IPS-15b (cell line): ENCODE data around the gene HES6.

Experiments used
- H3K27me3 ChIP-seq: one replicate; pipeline ENCODE4 v1.6.1; 2013; ENCODE audit warnings: low read length; ENCODE audit not compliant: control insufficient read depth, insufficient read depth
- H3K36me3 ChIP-seq: one replicate; pipeline ENCODE4 v1.6.1; 2013; ENCODE audit warnings: low read length; ENCODE audit not compliant: control insufficient read depth, insufficient read depth
- H3K4me1 ChIP-seq: one replicate; pipeline ENCODE4 v1.6.1; 2013; ENCODE audit warnings: mild to moderate bottlenecking, low read length; ENCODE audit not compliant: control insufficient read depth, insufficient read depth
- H3K4me3 ChIP-seq: one replicate; pipeline ENCODE4 v1.5.1; 2013; ENCODE audit warnings: low read depth, low read length
- H3K9ac ChIP-seq: one replicate; pipeline ENCODE4 v1.6.1; 2013; ENCODE audit warnings: low read depth, mild to moderate bottlenecking, low read length
- H3K9me3 ChIP-seq: one replicate; pipeline ENCODE4 v1.6.1; 2013; ENCODE audit warnings: mild to moderate bottlenecking, low read length; ENCODE audit not compliant: control insufficient read depth, insufficient read depth

Gene HES6

GRCh38 chr2:238225121-238225520 is 14.7 kb downstream of the HES6 start:
- peaks cover 5% of the 10 kb centered on the region for H3K36me3 ChIP-seq
- no peak overlapping the region for H3K9ac ChIP-seq
- no peaks in the 10 kb centered on the region for H3K9me3 ChIP-seq
- peaks cover 14% of the 10 kb centered on the region for H3K27me3 ChIP-seq
- H3K4me1 ChIP-seq, result no peaks in the 10 kb centered on the region
- H3K4me3 ChIP-seq, result no peak overlapping the region

- Histone ChIP-seq H3K9ac (no peak overlapping the region), H3K9me3 (no peaks in the 10 kb centered on the region), H3K36me3 (peaks cover 5% of the 10 kb centered on the region), H3K4me3 (no peak overlapping the region), H3K4me1 (no peaks in the 10 kb centered on the region), H3K27me3 (peaks cover 8% of the 10 kb centered on the region)
Measured at GRCh38 chr2:238224356-238225035, 15.3 kb downstream of the HES6 start.

- Histone ChIP-seq H3K9ac (no peak overlapping the region), H3K9me3 (no peaks in the 10 kb centered on the region), H3K27me3 (no peaks in the 10 kb centered on the region), H3K4me3 (no peak overlapping the region), H3K4me1 (peaks cover 2% of the 10 kb centered on the region), H3K36me3 (peaks cover 2% of the 10 kb centered on the region)
Measured at GRCh38 chr2:238220892-238221521, 18.8 kb downstream of the HES6 start.

DNA sequence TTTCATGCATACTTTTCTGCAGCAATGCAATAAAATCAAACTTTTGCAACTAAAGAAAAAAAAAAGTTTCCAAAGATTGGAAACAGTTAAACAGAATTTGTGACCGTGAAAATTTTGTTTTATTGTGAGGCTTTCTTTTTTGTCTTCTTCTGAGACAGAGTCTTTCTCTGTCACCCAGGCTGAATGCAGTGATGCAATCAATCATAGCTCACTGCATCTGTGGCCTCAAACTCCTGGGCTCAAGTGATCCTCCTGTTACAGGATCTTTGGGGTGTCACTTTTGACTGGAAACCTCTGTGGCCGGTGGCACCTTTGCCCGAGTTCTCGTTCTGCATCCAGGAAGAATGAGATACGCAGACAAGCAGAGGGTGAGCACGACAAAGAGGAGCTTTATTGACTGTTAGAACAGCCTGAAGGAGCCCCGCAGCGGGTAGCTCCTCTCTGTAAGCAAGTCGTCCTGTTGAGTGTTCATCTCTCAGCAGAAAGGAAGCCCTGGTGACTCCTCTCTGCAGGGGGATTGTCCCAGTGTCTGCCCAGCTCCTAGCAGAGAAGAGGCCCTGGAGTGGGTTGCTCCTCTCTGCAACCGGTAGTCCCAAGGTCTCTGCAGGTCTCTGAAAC is 19.5 kb downstream of the HES6 start:
- Histone ChIP-seq H3K9me3 (no peaks in the 10 kb centered on the region), H3K27me3 (peaks cover 2% of the 10 kb centered on the region), H3K9ac (no peak overlapping the region), H3K36me3 (no peaks in the 10 kb centered on the region), H3K4me1 (peaks cover 2% of the 10 kb centered on the region), H3K4me3 (no peak overlapping the region)

- Histone ChIP-seq H3K9me3 (no peaks in the 10 kb centered on the region), H3K4me3 (no peak overlapping the region), H3K4me1 (peaks cover 2% of the 10 kb centered on the region), H3K36me3 (no peaks in the 10 kb centered on the region), H3K9ac (no peak overlapping the region), H3K27me3 (peaks cover 3% of the 10 kb centered on the region)
Measured at GRCh38 chr2:238216651-238217184, 23.1 kb downstream of the HES6 start.

- Histone ChIP-seq H3K27me3 (peaks cover 19% of the 10 kb centered on the region), H3K4me3 (no peak overlapping the region), H3K4me1 (no peaks in the 10 kb centered on the region), H3K9ac (no peak overlapping the region), H3K9me3 (no peaks in the 10 kb centered on the region), H3K36me3 (no peaks in the 10 kb centered on the region)
Measured at GRCh38 chr2:238207006-238207405, 32.8 kb downstream of the HES6 start.

- Histone ChIP-seq H3K27me3 (peaks cover 11% of the 10 kb centered on the region), H3K9me3 (no peaks in the 10 kb centered on the region), H3K4me3 (peak overlapping the region; percentile 36), H3K36me3 (no peaks in the 10 kb centered on the region), H3K4me1 (no peaks in the 10 kb centered on the region), H3K9ac (peak overlapping the region; percentile 48)
Measured at GRCh38 chr2:238203973-238204683, 35.7 kb downstream of the HES6 start.

GRCh38 chr2:238203094-238203972 is 36.5 kb downstream of the HES6 start, which contains the start of gene ILKAP:
Gene ILKAP (minus strand): TSS chr2:238203695. CDS start chr2:238203553, 142 bp downstream.
- peak within 1 kb of the TSS; percentile 75 for H3K4me3 ChIP-seq
- H3K27me3 ChIP-seq, result peaks cover 5% of the 10 kb centered on the region
- no peaks in the 10 kb centered on the region for H3K4me1 ChIP-seq
- H3K9ac ChIP-seq, result peak within 1 kb of the TSS; percentile 48
- H3K36me3 ChIP-seq, result no peaks in the 10 kb centered on the region
- no peaks in the 10 kb centered on the region for H3K9me3 ChIP-seq

GRCh38 chr2:238202326-238203093 is 37.3 kb downstream of the HES6 start:
- Histone ChIP-seq H3K9ac (peak overlapping the region; percentile 37), H3K4me3 (peak overlapping the region; percentile 75), H3K36me3 (no peaks in the 10 kb centered on the region), H3K27me3 (peaks cover 5% of the 10 kb centered on the region), H3K4me1 (no peaks in the 10 kb centered on the region), H3K9me3 (no peaks in the 10 kb centered on the region)

DNA sequence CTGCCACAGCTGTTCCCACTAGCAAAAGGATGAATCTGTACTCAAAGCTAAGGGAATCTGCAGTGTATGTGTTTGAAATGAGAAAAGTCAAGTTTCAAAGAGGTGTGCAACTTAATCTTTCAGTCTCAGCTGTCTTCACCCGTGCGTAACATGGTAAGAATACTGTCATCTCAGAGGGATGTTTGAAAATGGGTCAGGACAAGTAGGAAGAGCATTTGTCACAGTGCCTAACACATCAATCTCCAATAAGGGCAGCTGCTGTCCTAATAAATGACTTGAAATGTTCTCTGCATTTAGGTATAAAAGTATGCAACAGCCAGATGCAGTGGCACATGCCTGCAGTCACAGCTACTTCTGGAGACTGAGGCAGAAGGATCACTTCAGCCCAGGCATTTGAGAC is 49.4 kb downstream of the HES6 start:
- H3K4me1 ChIP-seq, result no peaks in the 10 kb centered on the region
- no peak overlapping the region for H3K9ac ChIP-seq
- H3K4me3 ChIP-seq, result no peak overlapping the region
- H3K27me3 ChIP-seq, result no peaks in the 10 kb centered on the region
- H3K9me3 ChIP-seq, result no peaks in the 10 kb centered on the region
- H3K36me3 ChIP-seq, result peaks cover 16% of the 10 kb centered on the region
